B cell (primary cell): ENCODE results near the gene CD99L2.

Experiments used
- EZH2 ChIP-seq: IDR thresholded peaks from 2 replicates; pipeline ENCODE4 v1.6.1; 2012; ENCODE audit warnings: borderline replicate concordance, low read depth, mild to moderate bottlenecking, moderate library complexity, low read length; ENCODE audit not compliant: insufficient read depth, poor library complexity, severe bottlenecking
- TF ChIP-seq, protein P1 (sequence below): fragments of 200-600 bp; IDR thresholded peaks from one replicate; pipeline ENCODE4 v1.8.0; 2022; ENCODE audit warnings: antibody characterized with exemption, mild to moderate bottlenecking

- TF ChIP-seq, protein P1, sequence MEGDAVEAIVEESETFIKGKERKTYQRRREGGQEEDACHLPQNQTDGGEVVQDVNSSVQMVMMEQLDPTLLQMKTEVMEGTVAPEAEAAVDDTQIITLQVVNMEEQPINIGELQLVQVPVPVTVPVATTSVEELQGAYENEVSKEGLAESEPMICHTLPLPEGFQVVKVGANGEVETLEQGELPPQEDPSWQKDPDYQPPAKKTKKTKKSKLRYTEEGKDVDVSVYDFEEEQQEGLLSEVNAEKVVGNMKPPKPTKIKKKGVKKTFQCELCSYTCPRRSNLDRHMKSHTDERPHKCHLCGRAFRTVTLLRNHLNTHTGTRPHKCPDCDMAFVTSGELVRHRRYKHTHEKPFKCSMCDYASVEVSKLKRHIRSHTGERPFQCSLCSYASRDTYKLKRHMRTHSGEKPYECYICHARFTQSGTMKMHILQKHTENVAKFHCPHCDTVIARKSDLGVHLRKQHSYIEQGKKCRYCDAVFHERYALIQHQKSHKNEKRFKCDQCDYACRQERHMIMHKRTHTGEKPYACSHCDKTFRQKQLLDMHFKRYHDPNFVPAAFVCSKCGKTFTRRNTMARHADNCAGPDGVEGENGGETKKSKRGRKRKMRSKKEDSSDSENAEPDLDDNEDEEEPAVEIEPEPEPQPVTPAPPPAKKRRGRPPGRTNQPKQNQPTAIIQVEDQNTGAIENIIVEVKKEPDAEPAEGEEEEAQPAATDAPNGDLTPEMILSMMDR, result no peak
- no peak for TF ChIP-seq EZH2
Measured at GRCh38 chrX:150936556-150936955, 38.1 kb upstream of the CD99L2 start.
